GM23338 (cell line): Measurements from ENCODE around the gene TEX35. TPM values are rescaled to one million over a fixed set of nuclear protein-coding genes. Genes with fewer than 3 reads are reported as not detected.

Experiments used
- ATAC-seq: fragments of 200-7000 bp; cut with Tn5 transposase; 3 replicates; pipeline ENCODE4 v1.9.1; 2020
- DNase-seq: peaks from one replicate; pipeline ENCODE4 v3.0.0-alpha.2; 2015; ENCODE audit warnings: low spot score
- H2AFZ ChIP-seq: fragments of 200-600 bp; sonication (generic); 2 replicates; pipeline ENCODE4 v1.8.0; 2016; ENCODE audit warnings: antibody characterized with exemption, mild to moderate bottlenecking, moderate library complexity
- H3F3A ChIP-seq: fragments of 200-600 bp; sonication (generic); replicated peaks from 2 replicates; pipeline ENCODE4 v1.8.0; 2017; ENCODE audit warnings: antibody characterized with exemption, mixed run types, low read depth
- H3K27ac ChIP-seq: fragments of 200-600 bp; sonication (generic); 2 replicates; pipeline ENCODE4 v1.6.1; 2016; ENCODE audit warnings: low read depth
- H3K27me3 ChIP-seq: fragments of 200-600 bp; sonication (generic); 2 replicates; pipeline ENCODE4 v1.8.0; 2016; ENCODE audit warnings: mild to moderate bottlenecking, mixed run types, moderate library complexity; ENCODE audit not compliant: insufficient read depth
- H3K36me3 ChIP-seq: fragments of 200-600 bp; sonication (generic); 2 replicates; pipeline ENCODE4 v1.8.0; 2016; ENCODE audit warnings: mild to moderate bottlenecking; ENCODE audit not compliant: insufficient read depth
- H3K4me1 ChIP-seq: fragments of 200-600 bp; sonication (generic); 2 replicates; pipeline ENCODE4 v1.8.0; 2016; ENCODE audit warnings: mild to moderate bottlenecking, moderate library complexity; ENCODE audit not compliant: insufficient read depth
- H3K4me2 ChIP-seq: fragments of 200-600 bp; sonication (generic); 2 replicates; pipeline ENCODE4 v1.7.1; 2017; ENCODE audit warnings: mixed run types
- H3K4me3 ChIP-seq: fragments of 200-600 bp; sonication (generic); 2 replicates; pipeline ENCODE4 v1.6.1; 2016; ENCODE audit warnings: mixed run types
- H3K79me2 ChIP-seq: fragments of 200-600 bp; sonication (generic); replicated peaks from 2 replicates; pipeline ENCODE4 v1.8.0; 2017; ENCODE audit warnings: mild to moderate bottlenecking; ENCODE audit not compliant: insufficient read depth
- H3K9me2 ChIP-seq: fragments of 200-600 bp; sonication (generic); 2 replicates; pipeline ENCODE4 v1.8.0; 2017; ENCODE audit not compliant: insufficient read depth
- H4K20me1 ChIP-seq: fragments of 200-600 bp; sonication (generic); replicated peaks from 2 replicates; pipeline ENCODE4 v1.8.0; 2017; ENCODE audit warnings: mild to moderate bottlenecking; ENCODE audit not compliant: insufficient read depth
- H3K27ac Mint-ChIP-seq: 2 replicates; pipeline ENCODE4 v1.8.0; 2020; ENCODE audit warnings: inconsistent platforms, mild to moderate bottlenecking, moderate library complexity, mixed read lengths
- H3K27me3 Mint-ChIP-seq: 3 replicates; pipeline ENCODE4 v1.8.0; 2022; ENCODE audit warnings: low read depth, mild to moderate bottlenecking, moderate library complexity, mixed read lengths, inconsistent platforms; ENCODE audit not compliant: insufficient read depth, poor library complexity
- H3K36me3 Mint-ChIP-seq: 3 replicates; pipeline ENCODE4 v1.8.0; 2021; ENCODE audit warnings: low read depth, mild to moderate bottlenecking, inconsistent platforms, moderate library complexity, mixed read lengths
- H3K4me1 Mint-ChIP-seq: 3 replicates; pipeline ENCODE4 v1.8.0; 2020; ENCODE audit warnings: mild to moderate bottlenecking, inconsistent platforms, mixed read lengths
- H3K4me3 Mint-ChIP-seq: 3 replicates; pipeline ENCODE4 v1.8.0; 2021; ENCODE audit warnings: moderate library complexity, mild to moderate bottlenecking, inconsistent platforms, mixed read lengths
- H3K9me3 Mint-ChIP-seq: 3 replicates; pipeline ENCODE4 v1.8.0; 2020; ENCODE audit warnings: moderate library complexity, mild to moderate bottlenecking, inconsistent platforms, mixed read lengths
- CTCF ChIP-seq, 2 experiments: fragments of 200-600 bp in 1 of 2; sonication (generic) in 1 of 2; conservative IDR thresholded peaks; 2 replicates each; pipeline versions ENCODE4 v1.5.1 to v1.6.1; 2016 to 2017; ENCODE audit warnings: antibody characterized with exemption in 2 of 2, low read depth in 2 of 2, mild to moderate bottlenecking in 2 of 2, moderate library complexity in 1 of 2
- ETS1 ChIP-seq: IDR thresholded peaks from 2 replicates; pipeline ENCODE4 v1.6.1; 2016; ENCODE audit warnings: antibody characterized with exemption
- EZH2 ChIP-seq: fragments of 200-600 bp; sonication (generic); IDR thresholded peaks from one replicate; pipeline ENCODE4 v1.8.0; 2017; ENCODE audit warnings: antibody characterized with exemption, mild to moderate bottlenecking, low read depth; ENCODE audit not compliant: unreplicated experiment
- EZH2phosphoT487 ChIP-seq: fragments of 200-600 bp; sonication (generic); IDR thresholded peaks from one replicate; pipeline ENCODE4 v1.8.1; 2018; ENCODE audit warnings: antibody characterized with exemption; ENCODE audit not compliant: unreplicated experiment
- NANOG ChIP-seq: IDR thresholded peaks from 2 replicates; pipeline ENCODE4 v1.6.1; 2016; ENCODE audit warnings: antibody characterized with exemption, borderline replicate concordance
- POLR2AphosphoS5 ChIP-seq: IDR thresholded peaks from 2 replicates; pipeline ENCODE4 v1.6.1; 2016; ENCODE audit warnings: antibody characterized with exemption, low read depth
- STAT1 ChIP-seq: IDR thresholded peaks from one replicate; pipeline ENCODE4 v1.6.1; 2016; ENCODE audit warnings: antibody characterized with exemption; ENCODE audit not compliant: unreplicated experiment
- ZNF114 ChIP-seq: fragments of 250-450 bp; sonication (Bioruptor Pico); IDR thresholded peaks from 2 replicates; pipeline ENCODE4 v1.5.0; 2020; ENCODE audit warnings: mild to moderate bottlenecking, moderate library complexity
- ZNF331 ChIP-seq: fragments of 250-450 bp; sonication (Bioruptor Pico); IDR thresholded peaks from 2 replicates; pipeline ENCODE4 v1.5.0; 2020; ENCODE audit warnings: low read depth, mild to moderate bottlenecking, moderate library complexity
- polyA plus RNA-seq: library from polyadenylated mRNA; unstranded; fragments of >200 nt; fragmentation: Nextera tagmentation; extraction: Ambion mirVana; gene quantifications from 2 replicates; pipeline ENCODE4 v1.2.1, GENCODE V29; 2016
- total RNA-seq: library from RNA; depleted of rRNA; stranded (reverse); fragments of >200 nt; shearing (Covaris generic); gene quantifications from 2 replicates; pipeline ENCODE4 v1.2.3, GENCODE V29; 2014
- TF ChIP-seq, protein P1 (sequence below): IDR thresholded peaks from one replicate; pipeline ENCODE4 v1.6.1; 2018; ENCODE audit warnings: antibody characterized with exemption; ENCODE audit not compliant: unreplicated experiment

Gene TEX35
- total and polyA plus RNA-seq, 2 experiments from 2014 or later, result not detected

DNA sequence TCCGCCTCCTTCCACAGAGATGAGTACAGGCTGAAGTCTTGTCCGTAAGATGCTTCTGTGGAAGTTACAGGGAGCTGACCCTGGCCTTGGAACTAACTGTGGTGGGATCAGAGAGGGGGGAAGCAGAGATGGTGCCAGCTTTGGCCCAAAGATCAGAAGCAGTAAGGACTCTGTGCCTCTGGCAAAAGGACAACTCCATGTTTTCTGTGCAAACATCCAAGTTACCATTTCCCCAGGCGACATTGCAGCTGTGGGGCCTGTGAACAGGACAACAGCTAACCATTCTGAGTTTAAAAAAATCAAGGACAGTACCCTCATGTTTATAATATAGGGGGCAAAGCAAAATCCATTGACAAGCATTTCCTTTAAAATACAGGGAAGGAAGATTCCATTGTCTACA lies 38.4 kb downstream of the TEX35 start:
- Histone ChIP-seq H3K79me2 (no peaks in the 10 kb centered on the region), H3K27me3 (no peaks in the 10 kb centered on the region), H4K20me1 (no peaks in the 10 kb centered on the region), H3K4me2 (no peak overlapping the region), H3K4me1 (no peaks in the 10 kb centered on the region), H3K36me3 (no peaks in the 10 kb centered on the region; the same call in 1 of the 2 replicates), H3K9me2 (0 out of 2 replicates have a peak, but pooled peaks cover 7% of the 10 kb centered on the region), H3F3A (no peaks in the 10 kb centered on the region), H3K4me3 (no peak overlapping the region), H2AFZ (no peak overlapping the region), H3K27ac (no peak overlapping the region)
- Mint-ChIP-seq H3K4me3 (no peak overlapping the region), H3K27ac (no peak overlapping the region), H3K27me3 (no peaks in the 10 kb centered on the region), H3K36me3 (peaks cover 22% of the 10 kb centered on the region), H3K9me3 (peaks cover 34% of the 10 kb centered on the region), H3K4me1 (no peaks in the 10 kb centered on the region)
- no peak for DNase-seq
- TF ChIP-seq ZNF331 (CRISPR knock-in tag) (no peak), EZH2 (no peak), NANOG (no peak), EZH2phosphoT487 (no peak), ZNF114 (CRISPR knock-in tag) (no peak), POLR2AphosphoS5 (no peak), CTCF (conservative IDR thresholded peaks at IDR 0.05; ENCODE audit: low read depth in 2 of 2) (no peak), ETS1 (no peak), STAT1 (no peak)
- TF ChIP-seq, protein P1, sequence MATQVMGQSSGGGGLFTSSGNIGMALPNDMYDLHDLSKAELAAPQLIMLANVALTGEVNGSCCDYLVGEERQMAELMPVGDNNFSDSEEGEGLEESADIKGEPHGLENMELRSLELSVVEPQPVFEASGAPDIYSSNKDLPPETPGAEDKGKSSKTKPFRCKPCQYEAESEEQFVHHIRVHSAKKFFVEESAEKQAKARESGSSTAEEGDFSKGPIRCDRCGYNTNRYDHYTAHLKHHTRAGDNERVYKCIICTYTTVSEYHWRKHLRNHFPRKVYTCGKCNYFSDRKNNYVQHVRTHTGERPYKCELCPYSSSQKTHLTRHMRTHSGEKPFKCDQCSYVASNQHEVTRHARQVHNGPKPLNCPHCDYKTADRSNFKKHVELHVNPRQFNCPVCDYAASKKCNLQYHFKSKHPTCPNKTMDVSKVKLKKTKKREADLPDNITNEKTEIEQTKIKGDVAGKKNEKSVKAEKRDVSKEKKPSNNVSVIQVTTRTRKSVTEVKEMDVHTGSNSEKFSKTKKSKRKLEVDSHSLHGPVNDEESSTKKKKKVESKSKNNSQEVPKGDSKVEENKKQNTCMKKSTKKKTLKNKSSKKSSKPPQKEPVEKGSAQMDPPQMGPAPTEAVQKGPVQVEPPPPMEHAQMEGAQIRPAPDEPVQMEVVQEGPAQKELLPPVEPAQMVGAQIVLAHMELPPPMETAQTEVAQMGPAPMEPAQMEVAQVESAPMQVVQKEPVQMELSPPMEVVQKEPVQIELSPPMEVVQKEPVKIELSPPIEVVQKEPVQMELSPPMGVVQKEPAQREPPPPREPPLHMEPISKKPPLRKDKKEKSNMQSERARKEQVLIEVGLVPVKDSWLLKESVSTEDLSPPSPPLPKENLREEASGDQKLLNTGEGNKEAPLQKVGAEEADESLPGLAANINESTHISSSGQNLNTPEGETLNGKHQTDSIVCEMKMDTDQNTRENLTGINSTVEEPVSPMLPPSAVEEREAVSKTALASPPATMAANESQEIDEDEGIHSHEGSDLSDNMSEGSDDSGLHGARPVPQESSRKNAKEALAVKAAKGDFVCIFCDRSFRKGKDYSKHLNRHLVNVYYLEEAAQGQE, result no peak
- no peak for ATAC-seq

DNA sequence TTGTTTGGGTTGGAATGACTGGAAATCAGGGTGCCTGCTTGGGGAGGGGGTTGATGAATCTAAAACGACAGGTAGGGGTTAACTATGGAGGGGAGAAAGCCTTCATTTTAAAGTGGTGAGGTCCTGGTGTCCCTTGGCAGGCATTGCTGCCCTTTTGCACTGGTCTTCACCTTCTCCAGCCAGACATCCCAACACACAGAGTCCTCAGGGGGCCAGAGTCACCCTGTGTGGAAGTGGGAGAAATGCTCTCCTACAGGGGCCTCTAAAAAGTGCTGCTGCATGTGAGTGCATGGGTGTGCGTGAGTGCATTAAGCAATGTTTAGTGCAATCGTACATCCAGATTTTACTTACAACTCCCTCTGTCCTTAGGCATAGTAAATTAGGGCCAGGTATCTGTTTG lies 39.0 kb downstream of the TEX35 start:
- Histone ChIP-seq H3K4me3 (no peak overlapping the region), H3K27ac (no peak overlapping the region), H3K36me3 (no peaks in the 10 kb centered on the region; the same call in 1 of the 2 replicates), H3K9me2 (0 out of 2 replicates have a peak, but pooled peaks cover 7% of the 10 kb centered on the region), H3F3A (no peaks in the 10 kb centered on the region), H4K20me1 (no peaks in the 10 kb centered on the region), H3K27me3 (no peaks in the 10 kb centered on the region), H3K79me2 (no peaks in the 10 kb centered on the region), H3K4me1 (no peaks in the 10 kb centered on the region), H2AFZ (no peak overlapping the region), H3K4me2 (no peak overlapping the region)
- H3K27me3 Mint-ChIP-seq, result no peaks in the 10 kb centered on the region
- ATAC-seq (no peak), DNase-seq (no peak)
- no peak overlapping the region for H3K27ac Mint-ChIP-seq
- no peak overlapping the region for H3K4me3 Mint-ChIP-seq
- TF ChIP-seq, protein P1, result no peak
- no peak for TF ChIP-seq CTCF (conservative IDR thresholded peaks at IDR 0.05; ENCODE audit: low read depth in 2 of 2)
- no peak for TF ChIP-seq EZH2phosphoT487
- TF ChIP-seq EZH2, result no peak
- H3K9me3 Mint-ChIP-seq, result peaks cover 34% of the 10 kb centered on the region
- H3K4me1 Mint-ChIP-seq, result no peaks in the 10 kb centered on the region
- peaks cover 21% of the 10 kb centered on the region for H3K36me3 Mint-ChIP-seq
